Hindlimb muscle (tissue), 1 donor: ENCODE measurements around the gene SERPINI1. TPM values are rescaled to one million over a fixed set of nuclear protein-coding genes. Genes with fewer than 3 reads are reported as not detected.

Source experiments
- DNase-seq: peaks from one replicate; pipeline ENCODE4 v3.0.0-alpha.2; 2013
- polyA plus RNA-seq: library from polyadenylated mRNA; unstranded; fragments of 120-200 nt; gene quantifications from one replicate; pipeline ENCODE4 v1.2.1, GENCODE V29; 2013; ENCODE audit not compliant: insufficient read length

The SERPINI1 gene, protein sequence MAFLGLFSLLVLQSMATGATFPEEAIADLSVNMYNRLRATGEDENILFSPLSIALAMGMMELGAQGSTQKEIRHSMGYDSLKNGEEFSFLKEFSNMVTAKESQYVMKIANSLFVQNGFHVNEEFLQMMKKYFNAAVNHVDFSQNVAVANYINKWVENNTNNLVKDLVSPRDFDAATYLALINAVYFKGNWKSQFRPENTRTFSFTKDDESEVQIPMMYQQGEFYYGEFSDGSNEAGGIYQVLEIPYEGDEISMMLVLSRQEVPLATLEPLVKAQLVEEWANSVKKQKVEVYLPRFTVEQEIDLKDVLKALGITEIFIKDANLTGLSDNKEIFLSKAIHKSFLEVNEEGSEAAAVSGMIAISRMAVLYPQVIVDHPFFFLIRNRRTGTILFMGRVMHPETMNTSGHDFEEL
- polyA plus RNA-seq, result 7.6 TPM

DNA sequence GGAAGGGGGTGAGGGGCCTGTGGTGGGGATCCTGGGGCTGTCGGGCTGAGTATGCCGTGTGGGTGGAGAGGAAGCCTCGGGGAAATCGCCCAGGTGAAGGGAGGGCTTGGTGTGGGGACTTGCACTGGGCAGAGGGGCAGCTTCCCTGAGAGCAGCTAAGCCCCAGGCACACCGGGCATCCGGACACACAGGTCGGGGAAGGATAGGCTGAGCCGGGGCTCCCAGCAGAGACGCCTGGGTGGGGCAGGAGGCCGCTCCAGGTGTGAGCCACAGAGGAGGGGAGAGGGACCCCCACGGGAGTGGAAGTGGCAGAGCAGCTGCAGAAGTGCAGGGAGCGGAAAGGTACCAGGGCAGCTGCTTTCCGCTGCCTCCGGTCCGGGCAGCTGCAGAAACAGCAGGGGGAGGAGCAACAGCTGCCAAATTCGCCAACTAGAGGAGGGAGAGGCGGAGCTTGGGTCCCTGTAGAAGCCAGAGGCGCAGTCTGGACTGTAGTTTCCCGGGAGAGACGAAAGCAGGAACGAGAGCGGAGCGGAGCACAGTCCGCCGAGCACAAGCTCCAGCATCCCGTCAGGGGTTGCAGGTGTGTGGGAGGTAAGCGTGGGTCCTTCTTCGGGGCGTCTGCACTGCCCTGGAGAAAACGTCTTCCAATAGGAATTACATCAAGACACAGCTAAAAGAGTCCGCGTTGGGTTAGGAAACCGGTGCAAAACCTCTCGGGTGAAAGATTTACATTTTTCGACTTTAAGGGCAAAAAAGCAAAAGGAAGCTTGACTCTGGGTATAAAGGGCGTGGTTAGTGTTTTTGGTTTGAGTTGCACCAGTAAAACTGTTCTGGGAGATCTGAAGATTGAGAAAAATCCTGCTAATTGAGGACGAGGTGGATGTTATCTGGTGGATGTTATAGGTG is at the start of gene SERPINI1:
TSS of gene SERPINI1 (plus strand) at position 489 of the 906 bp plus-strand sequence. CDS start 53,408 bp downstream, outside the sequence.
- DNase-seq, result peak; percentile 86

DNA sequence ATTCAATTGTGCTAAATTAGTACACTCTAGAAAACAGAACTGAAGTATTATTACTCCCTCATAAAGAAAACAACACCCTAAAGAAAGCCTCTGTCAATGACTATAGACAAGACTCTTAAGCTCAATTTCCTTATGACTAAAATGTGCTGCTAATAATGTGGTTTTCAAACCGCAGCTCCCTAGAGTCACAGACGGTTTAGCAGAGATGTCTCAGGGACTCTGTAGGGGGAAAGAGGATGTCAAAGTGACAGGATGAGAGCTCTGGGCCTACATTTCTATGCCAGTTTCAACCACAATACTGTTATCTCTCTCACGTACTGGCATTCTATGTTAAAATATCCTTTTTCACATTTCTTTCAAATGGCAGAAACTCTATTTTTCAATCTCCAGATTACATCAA is 44.2 kb upstream of the SERPINI1 start:
- no peak for DNase-seq

DNA sequence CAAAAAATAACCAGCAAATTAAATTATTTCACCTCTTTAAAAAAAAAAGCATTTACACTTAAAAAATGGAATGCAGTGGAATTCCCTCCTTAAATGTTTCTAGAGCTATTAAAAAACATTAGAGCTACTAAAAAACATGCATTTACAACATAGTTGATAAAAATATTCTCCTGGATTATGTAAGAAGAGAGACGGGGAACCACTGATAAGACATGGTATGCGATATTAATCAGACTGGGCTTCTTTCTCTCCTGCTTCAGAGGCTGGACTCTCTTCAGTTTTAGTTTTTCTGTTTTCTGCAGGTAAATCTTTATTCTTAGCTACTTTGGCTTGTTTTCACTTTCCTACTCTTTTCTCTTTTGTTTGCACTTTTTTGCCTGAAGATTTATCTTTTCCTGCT is 41.4 kb upstream of the SERPINI1 start:
- DNase-seq, result no peak

DNA sequence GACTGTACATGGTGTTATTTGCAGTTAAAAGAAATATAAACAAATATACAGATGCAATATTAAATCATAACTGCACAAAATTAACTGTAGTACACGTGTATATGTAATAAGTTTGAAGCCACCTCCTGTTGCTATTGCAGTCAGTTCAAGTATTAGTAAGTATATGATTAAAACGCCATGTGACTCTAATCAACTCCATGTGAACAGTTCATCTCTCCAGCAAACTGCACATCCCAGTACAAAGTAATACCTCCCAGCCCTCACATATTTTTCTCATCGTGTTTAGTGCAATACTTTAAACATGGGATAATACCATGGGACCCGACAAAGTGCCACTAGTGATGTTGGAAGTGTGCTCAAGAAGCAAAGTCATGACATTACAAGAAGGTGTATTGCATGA is 35.5 kb upstream of the SERPINI1 start:
- DNase-seq, result no peak

DNA sequence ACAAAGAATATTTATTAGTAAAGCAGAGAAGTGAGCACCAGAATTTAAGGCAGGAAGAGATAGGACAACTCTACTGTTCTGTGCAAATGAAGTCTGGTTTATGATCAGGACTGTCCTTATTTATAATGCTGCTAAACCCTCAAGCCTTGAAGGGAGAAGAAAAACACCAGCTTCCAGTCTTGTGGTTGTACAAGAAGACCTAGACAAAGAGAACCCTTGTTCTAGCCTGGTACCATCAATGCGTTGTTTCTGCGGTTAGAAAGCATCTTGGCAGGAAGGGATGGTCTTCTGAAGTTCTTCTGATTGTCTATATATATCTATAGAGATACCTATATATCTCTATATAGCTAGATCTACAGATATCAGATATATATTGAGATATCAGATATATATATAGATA is 34.6 kb upstream of the SERPINI1 start:
- no peak for DNase-seq

DNA sequence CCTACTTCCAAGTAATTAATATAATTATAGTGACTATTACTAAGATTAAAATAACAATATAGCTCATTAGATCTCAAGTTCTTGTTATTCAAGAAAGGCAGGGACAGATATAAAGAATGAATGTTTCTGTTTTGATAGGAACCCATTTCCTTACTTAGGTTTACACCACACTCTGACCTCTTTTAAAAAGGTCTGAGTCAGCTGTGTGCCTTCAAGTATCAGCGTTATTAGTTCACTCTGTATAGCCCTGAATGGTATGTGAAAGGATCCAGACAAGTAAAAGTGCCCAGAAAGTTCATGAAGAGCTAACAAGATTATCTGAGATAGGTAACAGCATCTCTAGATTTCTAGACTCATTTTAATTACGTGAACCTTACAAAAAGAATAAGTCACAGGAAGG is 29.7 kb upstream of the SERPINI1 start:
- DNase-seq, result no peak

DNA sequence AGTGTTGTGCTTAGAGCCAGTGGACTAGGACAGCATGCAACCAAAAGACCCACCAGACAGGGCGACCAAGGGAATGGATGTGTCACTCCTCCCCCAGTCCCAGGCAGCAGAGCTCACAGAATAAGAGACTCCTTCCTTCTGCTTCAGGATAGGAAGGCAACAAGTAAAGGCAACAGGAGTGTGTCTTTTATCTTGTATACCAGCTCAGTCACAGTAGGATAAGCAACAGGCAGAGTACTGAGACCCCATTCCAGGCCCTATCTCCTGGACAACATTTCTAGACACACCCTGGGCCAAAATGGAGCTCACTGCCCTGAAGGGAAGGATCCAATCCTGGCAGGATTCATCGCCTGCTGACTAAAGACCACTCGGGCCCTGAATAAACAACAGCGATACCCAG is 25.8 kb upstream of the SERPINI1 start:
- no peak for DNase-seq

DNA sequence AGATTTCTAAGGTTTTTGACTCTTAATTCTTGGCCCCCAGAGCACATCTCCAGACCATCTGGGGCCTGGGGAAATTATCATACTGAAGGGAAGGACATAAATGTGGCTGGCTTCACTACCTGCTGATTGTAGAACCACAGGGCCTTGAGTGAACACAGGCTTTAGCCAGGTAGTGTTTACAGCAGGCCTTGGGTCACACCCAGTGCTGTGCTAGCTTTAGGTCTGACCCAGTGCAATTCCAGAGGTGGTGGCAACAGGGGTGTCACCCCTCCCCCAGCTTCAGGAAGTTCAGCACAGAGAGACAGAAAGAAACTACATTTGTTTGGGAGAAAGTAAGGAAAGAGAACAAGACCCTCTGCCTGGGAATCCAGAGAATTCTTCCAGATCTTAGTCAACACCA is 25.0 kb upstream of the SERPINI1 start:
- DNase-seq, result no peak

DNA sequence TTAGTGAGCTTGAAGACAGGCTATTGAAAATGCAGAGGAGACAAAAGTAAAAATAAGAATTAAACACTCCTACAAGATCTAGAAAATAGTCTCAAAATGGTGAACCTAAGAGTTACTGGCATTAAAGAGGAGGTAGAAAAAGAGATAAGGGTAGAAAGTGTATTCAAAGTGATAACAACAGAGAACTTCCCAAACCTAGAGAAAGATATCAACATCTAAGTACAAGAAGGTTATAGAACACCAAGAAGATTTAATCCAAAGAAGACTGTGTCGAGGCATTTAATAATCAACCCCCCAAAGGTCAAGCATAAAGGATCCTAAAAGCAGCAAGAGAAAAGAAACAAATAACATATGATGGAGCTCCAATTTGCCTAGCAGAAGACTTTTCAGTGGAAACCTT is 24.1 kb upstream of the SERPINI1 start:
- no peak for DNase-seq

DNA sequence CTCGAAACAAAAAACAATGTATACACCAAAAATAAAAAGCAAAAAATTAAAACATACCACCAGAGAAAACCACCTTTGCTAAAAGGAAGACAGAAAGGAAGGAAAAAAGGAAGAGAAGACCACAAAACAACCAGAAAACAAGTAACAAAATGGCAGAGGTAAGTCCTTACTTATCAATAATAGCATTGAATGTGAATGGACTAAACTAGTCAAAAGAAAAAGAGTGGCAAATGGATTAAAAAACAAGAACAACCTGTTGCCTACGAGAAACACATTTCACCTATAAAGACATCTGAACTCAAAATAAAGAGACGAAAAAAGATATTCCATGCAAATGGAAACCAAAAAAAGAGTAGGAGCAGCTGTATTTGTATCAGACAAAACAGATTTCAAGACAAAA is 23.1 kb upstream of the SERPINI1 start:
- DNase-seq, result no peak

DNA sequence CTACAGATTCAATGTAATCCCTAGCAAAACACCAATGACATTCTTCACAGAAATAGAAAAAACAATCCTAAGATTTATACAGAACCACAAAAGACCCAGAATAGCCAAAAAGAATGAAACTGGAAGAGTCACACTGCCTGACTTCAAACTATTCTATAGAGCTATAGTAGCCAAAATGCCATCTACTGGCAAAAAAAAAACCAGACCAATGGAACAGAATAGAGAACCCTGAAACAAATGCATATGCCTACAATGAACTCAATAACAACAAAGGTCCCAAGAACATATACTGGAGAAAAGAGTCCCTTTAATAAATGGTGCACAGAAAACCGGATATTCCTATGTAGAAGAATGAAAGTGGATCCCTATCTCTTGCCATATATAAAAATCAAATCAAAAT is 20.6 kb upstream of the SERPINI1 start:
- no peak for DNase-seq

DNA sequence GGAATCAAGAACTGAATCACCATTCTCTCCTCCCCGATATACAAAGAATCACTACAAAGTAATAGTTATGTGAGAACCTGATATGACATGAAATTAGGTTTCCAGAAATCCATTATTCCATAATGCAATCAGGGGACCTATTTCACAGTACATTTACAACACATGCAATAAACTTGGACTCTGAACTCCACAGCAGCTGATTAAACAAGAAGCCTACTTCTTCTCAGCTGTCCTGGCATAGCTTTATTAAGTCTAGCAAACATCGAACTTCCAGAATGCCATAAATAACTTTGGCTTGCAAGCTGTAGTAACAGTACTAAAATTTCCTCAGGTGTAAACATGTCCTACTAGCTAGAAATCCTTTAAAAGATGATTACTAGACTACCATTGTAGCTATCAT is 18.6 kb upstream of the SERPINI1 start:
- no peak for DNase-seq

DNA sequence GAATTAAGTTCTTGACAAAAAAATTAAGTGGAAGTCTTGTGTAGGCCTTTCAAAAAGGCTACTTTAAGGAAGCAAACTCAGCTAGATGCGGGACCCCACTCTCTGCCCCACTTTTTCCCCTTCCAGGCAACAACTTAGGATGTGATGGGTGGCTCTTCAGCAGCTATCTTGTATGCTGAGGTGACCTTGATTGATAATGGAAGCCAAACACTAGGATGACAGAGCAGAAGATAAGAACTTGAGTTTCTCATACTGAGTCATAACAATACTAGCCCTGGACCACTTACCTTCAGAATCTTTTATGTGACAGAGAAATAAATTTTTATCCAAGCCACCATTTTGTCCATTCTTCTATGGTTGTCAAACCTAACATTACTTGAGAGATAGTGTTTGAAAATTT is 16.9 kb upstream of the SERPINI1 start:
- DNase-seq, result no peak

DNA sequence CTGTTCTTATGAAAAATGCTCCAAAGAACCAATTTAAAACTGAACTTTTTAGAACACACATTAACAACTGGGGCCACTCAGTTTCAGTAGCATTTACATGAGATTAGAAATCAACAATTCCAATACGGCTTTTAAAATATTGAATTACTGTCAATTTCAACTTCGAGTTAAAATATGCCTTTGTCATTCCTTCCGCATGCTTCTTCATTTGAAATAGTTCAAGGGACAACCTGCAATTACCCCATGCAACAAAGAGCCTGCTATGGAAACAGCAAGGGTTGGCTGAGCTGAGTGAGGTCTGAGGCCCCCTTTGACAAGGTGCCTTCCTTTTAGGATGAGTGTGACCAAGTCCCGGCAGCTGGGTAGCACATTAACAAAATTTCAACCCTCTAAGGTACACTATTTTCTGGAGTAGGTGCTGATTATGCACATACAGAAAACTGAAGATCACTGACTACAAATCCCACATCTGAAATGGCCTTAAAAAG is 12.5 kb upstream of the SERPINI1 start:
- no peak for DNase-seq

DNA sequence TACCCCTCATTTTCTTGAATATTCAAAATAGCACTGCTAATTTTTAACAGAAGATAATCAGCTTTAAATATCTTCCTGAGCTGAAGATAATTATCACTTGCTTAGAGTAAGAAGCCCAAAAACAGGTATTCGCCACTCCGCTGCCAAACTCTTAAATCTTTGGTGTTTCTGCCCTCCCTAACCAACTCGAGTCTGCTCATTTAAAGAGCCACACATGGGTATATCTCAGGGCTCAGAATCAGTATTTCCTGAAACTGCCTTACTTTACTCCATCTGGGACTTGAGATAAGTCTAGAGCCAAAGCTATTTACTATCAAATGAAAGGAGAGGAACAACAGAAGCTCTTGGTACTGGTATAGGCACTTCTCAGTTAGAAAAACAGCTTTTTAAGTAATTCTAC is 11.6 kb upstream of the SERPINI1 start:
- no peak for DNase-seq

DNA sequence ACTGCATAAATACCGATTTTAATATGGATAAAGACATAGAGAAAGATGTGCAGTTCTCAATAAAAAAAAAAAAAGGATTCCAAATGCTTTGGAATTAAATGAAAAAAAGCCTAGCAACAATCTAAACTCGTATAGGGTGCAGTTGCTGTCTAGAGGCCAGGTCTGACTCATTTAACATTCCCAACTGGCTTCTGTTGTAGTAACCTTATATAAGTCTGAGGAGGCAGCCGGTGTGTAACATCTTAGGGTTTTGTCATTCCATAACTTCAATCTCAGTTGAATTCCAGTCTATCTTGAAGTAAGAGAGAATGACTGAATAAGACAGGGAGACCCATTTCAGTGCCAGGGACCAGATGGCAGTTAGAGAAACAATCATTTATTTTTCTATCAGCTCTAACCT is 7.3 kb upstream of the SERPINI1 start:
- DNase-seq, result no peak

DNA sequence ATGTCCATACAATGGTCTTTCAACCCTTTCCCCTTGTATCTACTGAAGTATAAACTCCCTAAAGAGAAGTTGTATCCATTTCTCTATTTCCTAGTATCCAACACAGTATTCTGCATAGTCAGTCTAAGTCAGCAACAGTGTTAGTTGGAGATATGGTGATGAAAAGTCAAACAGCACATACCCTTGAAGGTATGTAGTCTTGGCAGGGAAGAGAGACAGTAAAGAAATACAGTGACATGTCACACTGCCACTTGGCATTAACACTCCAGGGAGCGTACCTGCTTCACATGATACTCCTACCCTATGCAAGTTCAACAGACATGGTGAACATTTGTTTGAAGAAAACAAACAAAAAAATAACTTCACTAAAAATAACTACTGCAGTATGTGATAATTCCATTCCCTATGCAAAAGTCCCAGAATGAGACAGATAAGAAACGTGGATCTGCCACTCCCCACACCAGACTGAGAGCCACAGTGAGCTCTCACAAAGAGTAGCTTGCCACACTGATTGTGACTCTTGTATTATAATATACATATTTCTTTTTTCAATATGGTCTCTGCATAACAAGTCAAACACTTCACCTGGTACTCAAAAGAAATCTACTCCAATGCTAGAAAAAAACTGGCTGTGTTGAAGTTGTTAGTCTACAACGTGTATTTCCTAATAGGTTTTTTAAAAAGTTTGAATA is 6.7 kb upstream of the SERPINI1 start:
- no peak for DNase-seq

DNA sequence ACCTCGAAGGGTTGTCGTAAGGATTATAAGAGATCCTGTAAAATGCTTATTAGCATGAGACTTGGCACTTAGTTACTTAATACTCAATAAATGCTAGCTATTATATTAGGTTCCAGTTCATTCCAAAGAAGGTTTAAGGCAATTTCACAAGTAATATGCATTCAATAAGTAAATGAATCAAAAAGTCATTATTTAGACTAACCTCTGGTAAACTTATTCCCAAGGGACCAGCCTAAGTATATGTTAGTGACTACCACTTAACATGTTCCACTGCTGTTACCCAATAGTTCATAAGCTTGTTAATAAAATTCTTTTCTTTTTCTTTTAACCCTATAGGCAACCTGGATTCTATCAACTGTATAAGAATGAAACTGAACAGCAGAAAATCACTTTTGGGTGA is 5.9 kb upstream of the SERPINI1 start:
- DNase-seq, result no peak

DNA sequence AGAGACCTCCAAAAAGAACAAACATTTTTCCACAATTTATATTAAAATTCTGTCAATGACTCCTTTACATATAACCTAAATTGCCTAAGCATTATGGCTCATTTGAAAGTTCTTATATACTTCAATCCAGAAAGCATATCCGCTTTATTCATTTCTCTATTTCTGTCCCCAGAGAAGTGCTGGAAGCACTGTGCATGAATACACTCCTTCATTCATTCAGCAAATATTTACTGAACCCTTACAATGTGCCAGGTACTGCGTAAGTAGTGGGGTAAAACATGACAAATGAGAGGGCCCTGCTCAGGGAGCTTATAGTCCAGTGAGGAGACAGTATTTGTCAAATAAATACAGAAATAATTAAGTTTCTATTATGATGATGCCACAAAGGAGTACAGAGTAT is 4.1 kb upstream of the SERPINI1 start:
- no peak for DNase-seq

DNA sequence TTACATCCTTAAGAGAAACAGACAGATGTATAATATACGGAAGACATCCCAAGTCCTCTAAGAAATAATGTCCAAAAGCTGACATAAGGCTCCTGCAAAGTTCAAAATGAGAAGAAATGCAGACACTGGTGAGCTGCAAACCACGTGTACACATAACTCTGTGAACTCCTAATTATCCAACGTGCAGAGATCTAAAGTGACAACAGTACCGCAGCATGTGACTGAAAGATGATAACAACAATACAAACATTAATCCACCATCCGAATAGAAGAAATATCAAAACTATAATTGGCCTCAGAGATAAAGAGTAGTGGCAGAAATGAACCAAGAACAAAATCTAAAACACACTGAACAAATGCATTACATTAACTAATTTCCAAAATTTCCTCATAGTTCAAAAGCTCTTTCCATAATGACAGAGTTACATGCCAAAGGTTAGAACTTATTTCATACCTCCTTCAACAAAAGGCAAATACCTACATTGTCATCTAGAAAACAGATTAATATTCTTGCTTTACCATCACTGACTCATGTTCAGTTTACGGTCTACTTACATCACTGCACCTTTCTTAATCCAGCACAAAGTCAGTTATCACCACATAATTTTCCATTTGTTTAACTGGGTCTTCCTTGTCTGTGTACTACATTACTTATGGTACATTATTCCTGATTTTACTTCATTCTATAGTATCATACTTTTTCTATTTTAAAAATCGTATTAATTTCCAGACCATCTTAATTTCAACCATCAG is 3.0 kb upstream of the SERPINI1 start:
- DNase-seq, result no peak

DNA sequence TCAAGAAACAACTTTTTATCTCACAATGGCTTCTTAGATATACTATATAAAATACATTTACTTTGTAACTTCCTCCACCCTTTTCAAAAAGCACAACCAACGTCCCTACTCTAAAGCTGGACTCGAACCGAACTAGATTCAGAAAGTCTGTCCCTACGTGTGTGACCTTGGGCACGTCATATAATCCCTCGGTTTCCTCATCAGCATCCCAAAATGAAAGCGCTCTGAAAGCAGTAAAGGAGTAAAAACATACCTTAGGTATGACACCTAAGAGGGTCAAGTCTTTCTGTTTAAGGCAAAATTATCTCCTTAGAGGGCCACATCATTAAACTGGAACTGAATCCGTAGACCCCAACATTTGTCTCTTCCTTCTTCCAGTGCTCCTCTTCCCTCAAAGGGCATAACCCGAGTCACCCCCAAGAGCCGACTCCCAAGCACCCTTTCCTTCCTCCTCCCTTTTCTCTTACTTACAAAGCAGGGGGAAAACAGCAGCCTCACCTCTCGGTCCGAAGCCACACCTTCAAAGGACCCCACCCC is 1.5 kb upstream of the SERPINI1 start:
- DNase-seq, result no peak
